Activated T-cell treated with anti-CD3 and anti-CD28 coated beads, Interleukin-2, amount 50 U/mL, for 48 hours (primary cell): ENCODE measurements around the gene KCNQ1.

ENCODE experiments used
- DNase-seq, 2 experiments: peaks; one replicate each; pipeline ENCODE4 v3.0.0-alpha.2; 2020

KCNQ1 gene

GRCh38 chr11:2860636-2861035 is 415.8 kb downstream of the KCNQ1 start:
- peak; percentile 47 to 55 for DNase-seq

- no peak for DNase-seq
Observed at GRCh38 chr11:2862395-2863275, 417.8 kb downstream of the KCNQ1 start.

- DNase-seq = no peak
Observed at GRCh38 chr11:2863276-2863618, 418.4 kb downstream of the KCNQ1 start.

- DNase-seq = no peak
Observed at GRCh38 chr11:2864901-2865300, 420.1 kb downstream of the KCNQ1 start.

- DNase-seq = no peak
Observed at GRCh38 chr11:2865922-2866577, 421.2 kb downstream of the KCNQ1 start.

- DNase-seq = no peak
Observed at GRCh38 chr11:2867142-2867541, 422.3 kb downstream of the KCNQ1 start.

GRCh38 chr11:2867722-2868505 is 423.1 kb downstream of the KCNQ1 start:
- no peak for DNase-seq

GRCh38 chr11:2868506-2869133 is 423.8 kb downstream of the KCNQ1 start:
- no peak for DNase-seq

GRCh38 chr11:2869134-2869526 is 424.3 kb downstream of the KCNQ1 start:
- no peak for DNase-seq

- DNase-seq = no peak
Observed at GRCh38 chr11:2869561-2870427, 425.0 kb downstream of the KCNQ1 start.

GRCh38 chr11:2870460-2870859 is 425.7 kb downstream of the KCNQ1 start:
- DNase-seq = no peak

- no peak for DNase-seq
Observed at GRCh38 chr11:2870969-2871680, 426.3 kb downstream of the KCNQ1 start.

GRCh38 chr11:2874963-2875362 is 430.2 kb downstream of the KCNQ1 start:
- no peak for DNase-seq

- DNase-seq = no peak
Observed at GRCh38 chr11:2877474-2877873, 432.7 kb downstream of the KCNQ1 start.

GRCh38 chr11:2878782-2879181 is 434.0 kb downstream of the KCNQ1 start:
- no peak for DNase-seq

GRCh38 chr11:2880646-2881045 is 435.8 kb downstream of the KCNQ1 start:
- DNase-seq = no peak

GRCh38 chr11:2881076-2881980 is 436.5 kb downstream of the KCNQ1 start:
- DNase-seq = no peak

- no peak for DNase-seq
Observed at GRCh38 chr11:2881981-2882375, 437.2 kb downstream of the KCNQ1 start.

GRCh38 chr11:2882396-2883110 is 437.7 kb downstream of the KCNQ1 start:
- no peak for DNase-seq

- no peak for DNase-seq
Observed at GRCh38 chr11:2883640-2883978, 438.8 kb downstream of the KCNQ1 start.
